GM20000 (cell line): ENCODE data around the gene METTL8.

Experiments used
- DNase-seq: peaks from one replicate; pipeline ENCODE4 v3.0.0; 2012; ENCODE audit warnings: low spot score
- CTCF ChIP-seq: IDR thresholded peaks from 2 replicates; pipeline ENCODE4 v1.5.1; 2012; ENCODE audit warnings: mild to moderate bottlenecking, control low read depth; ENCODE audit errors: extremely low read depth, missing control alignments

Gene METTL8

GRCh38 chr2:171441470-171441869 is 7.7 kb upstream of the METTL8 start:
- no peak for TF ChIP-seq CTCF

GRCh38 chr2:171436307-171436706 is 2.5 kb upstream of the METTL8 start:
- no peak for DNase-seq

More at GRCh38 chr2:171441470-171441869, 7.7 kb upstream of the METTL8 start:
- DNase-seq = no peak

GRCh38 chr2:171434013-171434989 is 511 bp upstream of the METTL8 start, which contains the start of gene DCAF17:
Gene DCAF17, plus strand, starts transcription at chr2:171434226. Its CDS starts 352 bp downstream, at chr2:171434578.
- TF ChIP-seq CTCF = no peak
- peak; percentile 96 for DNase-seq

More at GRCh38 chr2:171436307-171436706, 2.5 kb upstream of the METTL8 start:
- TF ChIP-seq CTCF = no peak

- no peak for TF ChIP-seq CTCF
- DNase-seq = peak; percentile 47
Measured at GRCh38 chr2:171432969-171433762, 624 bp downstream of the METTL8 start.

GRCh38 chr2:171432206-171432968 is 1.4 kb downstream of the METTL8 start:
- DNase-seq = no peak
- TF ChIP-seq CTCF = no peak

- DNase-seq = no peak
Measured at GRCh38 chr2:171431677-171432167, 2.1 kb downstream of the METTL8 start.

More at GRCh38 chr2:171431677-171432167, 2.1 kb downstream of the METTL8 start:
- no peak for TF ChIP-seq CTCF
